HUES6 (cell line): ENCODE results near the gene FXYD2.

Experiments
- H3K27ac ChIP-seq: 2 replicates; pipeline ENCODE4 v1.7.0; 2013; ENCODE audit warnings: low read depth, mild to moderate bottlenecking, low read length, inconsistent platforms
- H3K27me3 ChIP-seq: 2 replicates; pipeline ENCODE4 v1.6.1; 2013; ENCODE audit warnings: low read length; ENCODE audit not compliant: control insufficient read depth, insufficient read depth
- H3K36me3 ChIP-seq: 2 replicates; pipeline ENCODE4 v1.6.1; 2013; ENCODE audit warnings: low read length; ENCODE audit not compliant: control insufficient read depth, insufficient read depth
- H3K4me1 ChIP-seq: 2 replicates; pipeline ENCODE4 v1.6.1; 2013; ENCODE audit warnings: low read length; ENCODE audit not compliant: control insufficient read depth, insufficient read depth
- H3K4me3 ChIP-seq: 2 replicates; pipeline ENCODE4 v1.5.1; 2013; ENCODE audit warnings: low read depth, low read length
- H3K9ac ChIP-seq: one replicate; pipeline ENCODE4 v1.6.1; 2013; ENCODE audit warnings: mild to moderate bottlenecking, low read length
- H3K9me3 ChIP-seq: 2 replicates; pipeline ENCODE4 v1.6.1; 2013; ENCODE audit warnings: low read depth, low read length; ENCODE audit not compliant: control insufficient read depth, insufficient read depth

Gene FXYD2

GRCh38 chr11:117808784-117809183, 15.8 kb downstream of the FXYD2 start:
- H3K9ac ChIP-seq: no peak overlapping the region
- H3K27me3 ChIP-seq: 0 out of 2 replicates have a peak, but pooled peaks cover 8% of the 10 kb centered on the region
- no peaks in the 10 kb centered on the region for H3K9me3 ChIP-seq
- H3K4me1 ChIP-seq: peaks cover 17% of the 10 kb centered on the region; the same call in 1 of the 2 replicates
- no peak overlapping the region for H3K27ac ChIP-seq
- no peak overlapping the region for H3K4me3 ChIP-seq
- no peaks in the 10 kb centered on the region for H3K36me3 ChIP-seq

DNA sequence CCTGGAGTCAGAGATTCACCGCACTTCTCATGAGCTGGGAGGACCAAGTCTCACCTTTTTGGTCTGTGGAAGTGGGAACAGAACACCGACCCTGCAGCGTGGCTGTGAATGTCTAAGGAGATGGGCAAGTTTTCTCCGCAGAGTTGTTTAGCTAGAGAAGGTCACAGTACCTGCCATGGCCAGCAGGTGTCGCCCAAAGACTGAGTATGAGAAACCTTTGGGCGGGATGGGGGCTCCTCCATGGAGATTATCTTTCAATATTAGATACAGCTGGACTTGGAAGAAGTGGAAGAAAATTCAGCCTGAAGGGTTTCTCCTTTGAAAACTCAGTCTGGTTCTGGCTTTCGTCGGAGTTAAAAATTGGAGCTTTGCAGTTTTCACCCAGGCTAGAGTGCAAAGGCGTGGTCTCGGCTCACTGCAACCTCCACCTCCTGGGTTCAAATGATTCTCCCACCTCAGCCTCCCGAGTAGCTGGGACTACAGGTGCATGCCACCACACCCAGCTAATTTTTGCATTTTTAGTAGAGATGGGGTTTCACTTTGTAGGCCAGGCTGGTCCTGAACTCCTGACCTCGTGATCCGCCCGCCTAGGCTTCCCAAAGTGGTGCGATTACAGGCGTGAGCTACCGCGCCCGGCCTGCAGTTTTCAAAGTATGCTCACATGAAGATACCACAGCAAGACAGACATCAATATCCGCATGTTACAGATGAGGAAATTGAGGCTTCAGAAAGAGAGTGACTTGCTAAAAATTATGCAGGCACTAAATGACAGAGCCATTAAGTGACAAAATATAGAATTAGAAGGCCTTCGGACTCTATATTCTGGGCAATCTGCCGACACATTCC, 16.8 kb downstream of the FXYD2 start:
- no peak overlapping the region for H3K4me3 ChIP-seq
- no peaks in the 10 kb centered on the region for H3K36me3 ChIP-seq
- peaks cover 17% of the 10 kb centered on the region; the same call in 1 of the 2 replicates for H3K4me1 ChIP-seq
- no peak overlapping the region for H3K27ac ChIP-seq
- H3K27me3 ChIP-seq: 0 out of 2 replicates have a peak, but pooled peaks cover 8% of the 10 kb centered on the region
- no peak overlapping the region for H3K9ac ChIP-seq
- H3K9me3 ChIP-seq: no peaks in the 10 kb centered on the region

- no peak overlapping the region for H3K27ac ChIP-seq
- no peak overlapping the region for H3K4me3 ChIP-seq
- no peaks in the 10 kb centered on the region for H3K36me3 ChIP-seq
- H3K9me3 ChIP-seq: no peaks in the 10 kb centered on the region
- peaks cover 13% of the 10 kb centered on the region; the same call in 1 of the 2 replicates for H3K27me3 ChIP-seq
- H3K9ac ChIP-seq: no peak overlapping the region
- H3K4me1 ChIP-seq: peaks cover 17% of the 10 kb centered on the region; the same call in 1 of the 2 replicates
Measured at GRCh38 chr11:117806846-117807245, 17.7 kb downstream of the FXYD2 start.

DNA sequence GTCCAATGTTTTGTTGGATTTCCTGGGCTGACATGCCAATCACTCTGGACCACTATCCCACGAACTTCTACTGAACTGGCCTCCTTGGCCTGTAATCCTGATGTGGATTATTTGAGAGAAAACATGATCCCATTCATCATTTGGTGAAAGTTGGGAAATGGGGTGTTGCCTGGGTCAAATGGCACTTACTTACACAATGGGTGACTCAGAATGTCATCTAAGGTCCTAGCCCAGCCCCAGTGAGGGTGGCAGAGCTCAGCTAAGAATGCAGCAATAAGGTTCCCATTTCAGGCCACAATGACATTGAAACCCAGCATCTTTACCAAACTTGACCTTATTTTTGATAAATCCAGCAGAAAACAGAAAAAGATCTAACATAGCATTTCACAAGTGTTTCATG, 19.5 kb downstream of the FXYD2 start:
- Histone ChIP-seq H3K4me3 (no peak overlapping the region), H3K9me3 (no peaks in the 10 kb centered on the region), H3K27ac (no peak overlapping the region), H3K36me3 (no peaks in the 10 kb centered on the region), H3K9ac (no peak overlapping the region), H3K4me1 (peaks cover 14% of the 10 kb centered on the region; the same call in 1 of the 2 replicates), H3K27me3 (peaks cover 20% of the 10 kb centered on the region; the same call in 1 of the 2 replicates)

DNA sequence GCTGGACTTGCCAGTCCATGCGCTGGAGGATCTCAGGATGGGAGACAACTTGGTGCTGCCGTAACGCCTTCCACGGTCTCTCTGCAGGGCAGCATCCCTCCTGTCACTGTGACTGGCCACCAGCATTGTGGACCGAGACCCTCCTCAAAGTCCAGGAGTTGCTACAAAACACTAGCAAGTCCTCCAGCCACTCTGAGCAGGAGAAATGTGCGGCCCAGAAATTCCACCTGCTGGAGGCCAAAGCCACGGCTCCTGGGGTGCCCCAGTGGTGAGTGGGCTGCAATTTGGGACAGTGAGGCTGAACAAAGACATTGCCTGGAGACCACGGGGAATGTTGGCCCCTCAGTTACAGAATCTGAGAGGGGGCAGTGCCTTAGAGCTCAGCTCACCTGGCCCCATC, 20.6 kb downstream of the FXYD2 start:
- no peak overlapping the region for H3K4me3 ChIP-seq
- H3K36me3 ChIP-seq: no peaks in the 10 kb centered on the region
- no peaks in the 10 kb centered on the region for H3K9me3 ChIP-seq
- H3K27me3 ChIP-seq: peaks cover 32% of the 10 kb centered on the region
- peaks cover 4% of the 10 kb centered on the region; the same call in 1 of the 2 replicates for H3K4me1 ChIP-seq
- H3K27ac ChIP-seq: no peak overlapping the region
- no peak overlapping the region for H3K9ac ChIP-seq

DNA sequence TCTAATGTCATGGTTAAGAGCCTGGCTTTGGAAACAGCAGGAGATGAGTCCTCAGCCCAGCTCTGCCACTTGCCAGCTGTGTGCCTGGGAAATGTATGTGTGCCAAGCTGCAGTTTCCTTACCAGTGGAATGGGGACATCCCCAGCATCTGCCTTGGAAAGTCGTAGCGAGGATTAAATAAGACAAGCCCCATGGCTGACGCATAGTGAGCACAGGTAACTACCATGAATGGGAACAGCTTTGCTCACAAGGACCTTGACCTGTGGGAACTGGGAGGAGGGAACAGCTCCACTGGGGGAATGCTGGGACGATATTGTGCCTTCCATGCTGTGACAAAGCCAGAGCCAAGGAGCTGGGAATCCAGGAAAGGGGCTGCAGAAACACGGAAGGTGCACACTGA, 24.9 kb downstream of the FXYD2 start:
- peaks cover 67% of the 10 kb centered on the region for H3K27me3 ChIP-seq
- no peak overlapping the region for H3K4me3 ChIP-seq
- no peaks in the 10 kb centered on the region for H3K9me3 ChIP-seq
- peaks cover 9% of the 10 kb centered on the region for H3K4me1 ChIP-seq
- no peaks in the 10 kb centered on the region for H3K36me3 ChIP-seq
- no peak overlapping the region for H3K9ac ChIP-seq
- no peak overlapping the region for H3K27ac ChIP-seq

- H3K27me3 ChIP-seq: peaks cover 89% of the 10 kb centered on the region
- peaks cover 9% of the 10 kb centered on the region for H3K4me1 ChIP-seq
- no peaks in the 10 kb centered on the region for H3K9me3 ChIP-seq
- no peak within 1 kb of the TSS for H3K9ac ChIP-seq
- peak within 1 kb of the TSS; percentile 67 for H3K4me3 ChIP-seq
- H3K36me3 ChIP-seq: no peaks in the 10 kb centered on the region
- no peak within 1 kb of the TSS for H3K27ac ChIP-seq
Measured at GRCh38 chr11:117796872-117797529, 27.5 kb downstream of the FXYD2 start, which contains the start of gene DSCAML1. Gene DSCAML1 (minus strand): TSS chr11:117797216. CDS start chr11:117797079, 137 bp downstream.

- H3K9me3 ChIP-seq: no peaks in the 10 kb centered on the region
- H3K4me1 ChIP-seq: peaks cover 9% of the 10 kb centered on the region
- H3K27me3 ChIP-seq: peaks cover 87% of the 10 kb centered on the region
- H3K9ac ChIP-seq: no peak overlapping the region
- no peaks in the 10 kb centered on the region for H3K36me3 ChIP-seq
- peak overlapping the region; percentile 67 for H3K4me3 ChIP-seq
- no peak overlapping the region for H3K27ac ChIP-seq
Measured at GRCh38 chr11:117796456-117796871, 28.1 kb downstream of the FXYD2 start.

GRCh38 chr11:117795638-117796455, 28.7 kb downstream of the FXYD2 start:
- Histone ChIP-seq H3K4me3 (peak overlapping the region; percentile 67), H3K27me3 (peaks cover 93% of the 10 kb centered on the region), H3K27ac (no peak overlapping the region), H3K9me3 (no peaks in the 10 kb centered on the region), H3K36me3 (no peaks in the 10 kb centered on the region), H3K9ac (no peak overlapping the region), H3K4me1 (peaks cover 9% of the 10 kb centered on the region)

DNA sequence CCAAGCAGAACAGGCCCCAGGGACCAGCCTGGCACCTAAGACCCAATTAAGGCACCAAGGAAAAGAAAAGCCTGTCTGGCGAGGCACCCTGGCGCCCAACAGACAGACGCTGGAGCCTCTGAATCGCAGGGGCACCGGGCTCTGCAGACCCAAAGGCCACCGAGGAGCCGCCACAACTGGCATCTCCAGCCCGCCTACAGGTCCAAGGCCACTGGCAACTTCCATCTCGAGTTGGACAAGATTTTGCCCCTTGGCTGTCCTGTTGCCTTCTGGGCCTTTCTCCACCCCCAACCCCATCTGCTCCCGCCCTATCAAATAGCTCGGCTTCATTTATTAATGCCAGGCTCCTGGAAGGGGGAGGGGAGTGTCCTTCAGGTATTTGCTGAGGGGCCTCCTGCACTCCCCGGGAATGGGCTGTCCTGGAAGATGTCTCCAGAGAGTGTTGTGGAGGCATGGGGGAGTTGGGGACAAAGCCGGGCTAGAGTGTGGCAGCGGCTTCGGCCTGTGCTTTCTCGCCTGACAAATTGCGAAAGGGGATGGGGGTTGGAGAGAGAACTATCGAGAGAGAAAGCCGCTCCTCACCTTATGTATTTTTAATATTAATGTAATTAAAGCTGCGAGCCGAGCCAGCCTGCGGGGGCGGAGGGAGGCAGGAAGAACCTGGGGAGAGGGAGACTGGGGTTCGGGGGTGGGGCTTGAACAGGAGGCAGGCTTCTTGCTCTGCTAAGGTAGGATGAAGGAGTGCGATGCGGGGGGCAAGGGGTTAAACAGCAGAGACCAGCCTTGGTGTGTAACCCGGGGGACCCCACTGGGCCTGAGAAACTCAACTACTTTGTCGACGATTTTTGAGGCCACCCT, 29.5 kb downstream of the FXYD2 start:
- Histone ChIP-seq H3K36me3 (no peaks in the 10 kb centered on the region), H3K9ac (no peak overlapping the region), H3K9me3 (no peaks in the 10 kb centered on the region), H3K4me1 (peaks cover 9% of the 10 kb centered on the region), H3K27me3 (peaks cover 97% of the 10 kb centered on the region), H3K27ac (no peak overlapping the region), H3K4me3 (peak overlapping the region; percentile 67)
